H54 (cell line): ENCODE results near the gene KATNAL2.
A peak's percentile ranks its signal among the peaks of the same experiment; 100 is the strongest.

Experiments
- DNase-seq: peaks from one replicate; pipeline ENCODE4 v3.0.0; 2011; ENCODE audit warnings: low spot score, mixed read lengths; ENCODE audit not compliant: insufficient read length
- FAIRE-seq: peaks from 3 replicates; lab custom pipeline; 2011; peaks lifted over from hg19 to GRCh38; lab: Jason Lieb, UNC
- POLR2A ChIP-seq: IDR thresholded peaks from 2 replicates; pipeline ENCODE4 v1.6.1; 2011; ENCODE audit warnings: low read depth, mild to moderate bottlenecking, low read length

KATNAL2 gene

DNA sequence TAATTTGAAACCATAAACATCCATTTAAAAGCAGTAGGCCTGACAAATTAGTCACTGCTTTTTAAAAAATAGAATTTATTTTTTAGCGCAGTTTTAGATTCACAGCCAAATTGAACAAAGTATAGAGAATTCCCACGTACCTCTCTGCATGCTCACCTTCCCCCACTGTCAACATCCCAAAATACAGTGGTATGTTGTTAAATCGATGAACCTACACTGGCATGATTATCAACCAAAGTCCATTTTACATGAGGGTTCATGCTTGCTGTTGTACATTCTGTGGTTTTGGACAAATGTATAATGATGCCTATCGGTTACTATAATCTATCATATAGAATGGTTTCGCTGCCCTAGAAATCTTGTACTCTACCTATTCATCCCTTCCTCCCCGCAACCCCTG lies 123.6 kb downstream of the KATNAL2 start:
- no peak for TF ChIP-seq POLR2A
- no peak for DNase-seq
- FAIRE-seq, result no peak

DNA sequence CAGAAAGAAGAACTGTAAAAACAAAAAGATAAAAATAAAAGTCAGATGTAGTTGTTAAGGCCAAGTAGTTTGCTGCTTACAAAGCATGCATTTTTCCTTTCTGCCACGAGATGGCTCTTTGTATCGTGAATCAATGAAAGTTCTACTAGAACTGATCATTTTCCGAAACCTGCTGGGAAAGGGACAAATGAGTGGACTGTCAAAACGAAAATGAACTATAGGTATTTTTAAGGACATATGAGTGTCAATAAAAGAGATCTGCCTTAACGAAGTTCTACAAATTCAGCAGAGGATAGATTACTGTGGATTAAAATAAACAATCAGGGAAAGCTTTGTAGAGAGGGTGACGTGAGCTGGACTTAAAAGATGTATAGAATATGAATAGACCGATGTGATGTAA lies 133.1 kb downstream of the KATNAL2 start:
- FAIRE-seq, result peak; percentile 33
- no peak for TF ChIP-seq POLR2A
- no peak for DNase-seq

DNA sequence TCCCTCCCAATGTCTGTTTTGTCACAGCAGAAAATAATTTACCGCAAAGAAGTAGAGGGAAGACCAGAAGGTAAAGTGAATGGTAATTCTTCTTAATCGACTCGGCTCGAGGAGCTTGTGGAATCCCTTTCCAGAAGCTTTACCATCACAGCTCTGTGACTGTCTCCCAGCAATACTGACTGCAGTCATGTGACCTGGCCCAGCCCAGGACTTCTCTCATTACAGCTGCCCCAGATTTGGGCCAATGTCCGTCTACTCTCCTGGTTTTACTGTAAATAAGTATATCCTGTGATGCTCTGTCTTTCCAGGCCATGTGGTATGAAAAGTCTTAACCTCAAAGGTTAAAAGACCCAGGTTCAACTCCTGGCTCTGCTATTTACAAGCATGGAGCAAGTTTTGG lies 137.0 kb downstream of the KATNAL2 start:
- no peak for DNase-seq
- TF ChIP-seq POLR2A, result no peak
- no peak for FAIRE-seq

DNA sequence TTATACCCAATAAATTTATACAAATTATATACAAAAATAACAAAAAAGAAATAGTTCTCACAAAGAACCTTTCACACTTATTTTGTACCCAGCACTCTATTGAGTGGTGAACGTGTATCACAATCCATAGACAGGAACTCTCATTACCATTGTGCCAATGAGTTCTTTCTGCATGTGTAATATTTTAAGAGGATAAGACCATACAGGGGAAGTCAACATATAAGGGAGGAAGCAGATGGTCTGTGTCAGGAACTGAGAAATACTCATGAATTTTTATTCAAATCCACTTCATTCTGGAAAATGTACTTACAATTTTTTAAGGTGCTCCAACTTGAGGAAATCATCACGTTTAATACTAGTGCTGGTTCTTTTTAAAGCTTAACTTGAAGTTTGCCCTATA lies 145.1 kb downstream of the KATNAL2 start:
- FAIRE-seq (no peak), DNase-seq (no peak)
- TF ChIP-seq POLR2A, result no peak

DNA sequence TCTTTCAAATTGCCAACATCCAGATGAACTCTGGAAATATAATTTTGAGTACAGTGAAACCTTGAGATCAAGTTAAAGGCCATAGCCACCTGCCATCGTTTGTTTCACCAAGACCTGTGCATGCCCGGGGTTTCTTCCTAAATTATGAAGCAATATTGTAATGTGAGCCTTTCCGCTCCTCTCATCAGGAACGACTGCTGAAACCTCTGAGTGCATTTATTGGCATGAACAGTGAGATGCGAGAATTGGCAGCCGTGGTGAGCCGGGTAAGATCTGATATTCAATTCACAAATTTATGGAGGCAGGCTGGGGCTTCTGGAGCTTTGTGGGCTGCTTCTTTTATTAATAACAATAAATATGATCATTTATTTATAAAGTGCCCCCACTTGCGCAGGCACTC lies 145.7 kb downstream of the KATNAL2 start:
- FAIRE-seq, result no peak
- no peak for DNase-seq

DNA sequence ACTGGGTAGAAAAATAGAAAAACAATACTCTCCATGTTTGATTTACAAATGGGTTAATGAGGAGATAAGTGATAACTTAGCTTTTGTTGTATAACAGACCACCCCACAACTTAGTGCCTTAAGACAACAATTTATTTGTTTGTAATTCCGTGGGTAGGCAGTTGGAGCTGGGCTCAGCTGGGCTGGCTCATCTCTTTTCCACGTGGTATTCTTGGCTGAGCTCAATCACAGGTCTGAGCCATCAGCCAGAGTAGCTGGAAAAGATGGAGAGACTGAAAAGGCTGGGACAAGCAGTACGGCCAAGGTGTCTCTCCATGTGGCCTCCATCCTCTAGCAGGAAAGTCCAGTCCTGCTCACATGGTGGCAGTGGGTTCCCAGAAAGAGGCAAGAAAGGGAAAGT lies 150.2 kb downstream of the KATNAL2 start:
- FAIRE-seq, result no peak
- DNase-seq, result no peak
- no peak for TF ChIP-seq POLR2A

More for the DNA sequence above, 145.7 kb downstream of the KATNAL2 start:
- TF ChIP-seq POLR2A, result no peak

DNA sequence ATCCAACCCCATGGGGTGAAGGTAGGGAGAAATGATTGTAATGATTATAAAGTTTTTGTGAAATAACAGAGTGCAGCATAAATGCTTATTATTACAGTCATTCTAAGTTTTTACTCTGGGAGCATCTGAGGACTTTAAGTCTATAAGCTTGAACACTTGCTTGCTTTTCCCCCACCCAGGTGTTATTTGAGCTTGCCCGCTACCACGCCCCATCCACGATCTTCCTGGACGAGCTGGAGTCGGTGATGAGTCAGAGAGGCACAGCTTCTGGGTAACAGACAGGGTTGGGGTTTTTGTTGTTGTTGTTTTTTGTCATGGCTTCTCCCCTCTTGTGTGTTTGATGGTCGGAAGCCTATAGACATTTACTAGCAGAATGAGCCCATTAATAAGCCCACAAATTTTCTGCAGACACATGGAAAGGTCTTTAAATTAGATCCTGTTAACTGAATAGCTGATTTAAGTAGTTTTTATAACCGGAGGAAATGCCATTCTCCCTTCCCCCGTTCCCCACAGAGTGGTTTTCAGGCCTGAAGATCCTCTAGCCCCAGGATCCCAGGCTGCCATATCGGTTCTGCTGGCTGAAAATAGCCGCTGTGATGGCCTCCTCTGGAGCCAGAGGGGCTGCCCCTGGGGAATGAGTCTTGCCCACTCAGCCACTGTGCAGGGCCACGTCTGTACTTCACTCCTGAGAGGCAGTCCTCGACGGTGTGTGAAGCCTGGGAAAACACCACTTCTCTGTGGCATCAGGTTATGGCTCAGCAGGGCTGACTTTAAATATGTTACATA lies 157.9 kb downstream of the KATNAL2 start:
- peak; percentile 55 for FAIRE-seq
- TF ChIP-seq POLR2A, result no peak
- peak; percentile 45 for DNase-seq

DNA sequence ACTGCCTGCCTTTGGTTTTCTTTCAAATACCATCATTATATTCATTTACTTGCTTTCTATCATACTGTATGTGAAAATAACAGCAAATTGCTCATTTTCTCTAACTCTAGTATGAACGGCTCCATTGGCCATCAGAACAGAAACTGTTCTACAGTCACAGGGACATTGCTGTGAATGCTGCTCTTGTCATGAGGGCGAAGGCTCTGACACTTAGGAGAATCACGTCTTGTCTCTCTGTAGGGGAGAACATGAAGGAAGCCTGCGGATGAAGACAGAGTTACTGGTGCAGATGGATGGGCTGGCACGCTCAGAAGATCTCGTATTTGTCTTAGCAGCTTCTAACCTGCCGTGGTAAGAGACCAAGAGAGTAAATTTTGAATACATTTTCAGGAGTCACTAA lies 159.7 kb downstream of the KATNAL2 start:
- TF ChIP-seq POLR2A, result no peak
- DNase-seq (no peak), FAIRE-seq (no peak)

DNA sequence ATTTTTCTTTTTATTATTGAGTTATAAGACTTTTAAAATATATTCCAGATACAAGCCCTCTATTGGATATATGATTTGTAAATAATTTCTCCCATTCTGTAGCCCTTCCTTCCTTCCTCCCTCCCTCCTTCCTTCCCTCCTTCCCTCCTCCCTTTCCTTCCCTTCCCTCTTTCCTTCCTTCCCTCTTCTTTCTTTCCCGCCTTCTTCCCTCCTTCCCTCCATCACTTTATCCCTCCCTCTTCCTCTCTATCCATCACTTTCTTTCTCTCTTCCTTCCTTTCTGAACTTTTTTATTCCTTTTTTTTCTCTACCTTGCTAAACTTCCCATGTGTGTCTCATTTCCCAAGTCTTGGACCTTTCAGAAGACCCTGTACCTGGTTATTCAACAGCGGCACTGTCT lies 163.5 kb downstream of the KATNAL2 start:
- FAIRE-seq (no peak), DNase-seq (no peak)
- no peak for TF ChIP-seq POLR2A

DNA sequence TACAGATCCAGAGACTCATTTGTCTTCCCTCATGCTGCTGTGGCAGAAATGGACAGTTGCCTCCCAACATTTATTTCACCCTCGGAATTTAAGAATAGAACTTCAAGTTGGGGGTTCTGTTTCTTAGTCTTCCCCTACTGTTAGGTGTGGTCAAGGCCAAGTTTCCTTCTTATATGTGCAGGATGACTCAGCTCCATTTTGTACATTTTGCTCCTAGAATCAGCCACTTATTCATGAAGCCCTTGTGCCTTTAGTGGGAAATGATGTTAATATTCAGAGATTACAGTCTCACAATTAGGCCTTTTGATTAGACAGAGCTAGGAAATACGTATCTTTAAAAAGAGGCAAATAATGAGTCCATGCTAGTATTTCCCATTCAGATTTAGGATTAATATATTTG lies 164.2 kb downstream of the KATNAL2 start:
- no peak for TF ChIP-seq POLR2A
- no peak for FAIRE-seq
- no peak for DNase-seq

DNA sequence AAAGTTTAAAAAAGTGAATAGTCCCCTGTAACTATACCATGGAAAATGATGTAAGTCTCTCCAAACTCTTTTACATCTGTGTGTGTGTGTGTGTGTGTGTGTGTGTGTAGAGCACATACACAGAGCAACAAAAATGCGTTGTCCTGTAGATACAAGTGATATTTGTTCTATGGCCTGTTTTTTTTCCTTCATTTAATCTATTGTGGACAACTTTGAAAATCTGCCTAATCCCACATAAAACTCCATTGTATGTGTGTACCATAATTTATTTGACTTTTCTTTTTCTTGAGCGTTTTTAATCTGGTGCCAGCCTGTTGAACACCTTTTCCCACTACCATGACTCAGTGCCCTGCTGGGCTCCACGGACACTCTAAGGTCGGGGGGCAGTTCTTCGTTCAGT lies 170.3 kb downstream of the KATNAL2 start:
- no peak for FAIRE-seq
- no peak for TF ChIP-seq POLR2A
- no peak for DNase-seq

DNA sequence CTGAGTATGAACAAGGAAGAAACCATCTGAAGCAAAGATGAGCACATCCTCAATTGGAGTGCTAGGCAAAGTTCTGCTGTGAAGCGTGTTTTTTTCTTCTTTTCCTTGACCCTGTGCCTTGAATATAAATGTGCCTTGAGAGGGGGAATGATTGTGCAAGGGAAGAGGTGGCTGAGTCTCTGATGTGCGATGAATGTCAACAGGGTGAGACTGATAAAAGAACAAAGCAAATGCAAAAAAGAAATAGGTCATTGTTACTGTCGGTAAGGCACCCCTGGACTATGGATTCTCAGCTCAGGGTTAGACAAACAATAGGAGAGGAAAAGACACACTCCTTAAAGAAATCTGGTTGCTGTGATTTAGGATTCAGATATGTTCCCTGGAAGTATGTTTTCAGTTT lies 178.4 kb downstream of the KATNAL2 start:
- no peak for TF ChIP-seq POLR2A
- FAIRE-seq (no peak), DNase-seq (no peak)

DNA sequence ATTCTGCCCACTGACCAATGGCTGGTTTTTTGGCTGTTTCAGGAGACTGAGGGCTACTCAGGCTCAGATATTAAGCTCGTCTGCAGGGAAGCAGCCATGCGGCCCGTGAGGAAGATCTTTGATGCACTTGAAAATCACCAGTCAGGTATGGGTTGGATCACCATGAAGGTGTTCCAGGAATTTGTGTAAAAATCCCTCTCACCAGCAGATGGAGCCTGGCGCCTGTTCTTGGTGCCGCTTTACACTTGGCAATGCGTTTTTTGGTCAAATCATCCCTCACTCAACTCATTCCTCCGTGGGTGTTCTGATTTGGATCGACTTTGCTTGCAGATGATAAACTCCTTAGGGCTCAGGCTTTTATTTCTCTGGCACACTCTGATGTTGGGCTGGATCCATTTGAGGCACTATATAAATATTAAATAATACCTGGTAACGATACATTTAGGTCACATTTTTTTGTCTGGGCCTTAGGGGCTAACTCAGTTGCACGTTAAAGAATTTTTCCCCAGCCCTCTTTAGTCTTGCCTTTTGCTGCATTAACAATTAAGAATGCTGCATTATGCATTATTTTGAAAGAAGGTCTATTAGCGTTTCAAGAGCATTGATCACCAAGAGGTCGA lies 182.9 kb downstream of the KATNAL2 start:
- FAIRE-seq (no peak), DNase-seq (no peak)
- TF ChIP-seq POLR2A, result no peak

DNA sequence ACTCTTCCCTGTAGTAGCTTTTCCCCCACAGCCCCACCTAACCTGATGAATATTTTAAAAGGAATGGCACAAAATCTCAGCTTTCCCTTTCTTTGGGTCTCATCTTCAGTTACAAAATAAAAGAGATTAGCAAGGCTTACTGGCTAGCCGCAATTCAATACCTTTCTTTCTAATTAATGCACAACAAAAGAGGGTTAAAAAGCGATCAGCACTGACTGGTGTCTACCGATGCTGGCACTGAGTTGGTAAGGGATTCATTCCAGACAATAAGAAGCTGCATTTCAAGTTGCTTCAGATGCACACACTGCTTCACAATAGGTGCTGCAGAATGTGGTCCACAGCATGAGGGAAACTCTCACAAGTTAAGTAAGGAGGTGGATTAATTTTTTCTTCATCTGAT lies 191.0 kb downstream of the KATNAL2 start:
- no peak for DNase-seq
- TF ChIP-seq POLR2A, result no peak
- no peak for FAIRE-seq

DNA sequence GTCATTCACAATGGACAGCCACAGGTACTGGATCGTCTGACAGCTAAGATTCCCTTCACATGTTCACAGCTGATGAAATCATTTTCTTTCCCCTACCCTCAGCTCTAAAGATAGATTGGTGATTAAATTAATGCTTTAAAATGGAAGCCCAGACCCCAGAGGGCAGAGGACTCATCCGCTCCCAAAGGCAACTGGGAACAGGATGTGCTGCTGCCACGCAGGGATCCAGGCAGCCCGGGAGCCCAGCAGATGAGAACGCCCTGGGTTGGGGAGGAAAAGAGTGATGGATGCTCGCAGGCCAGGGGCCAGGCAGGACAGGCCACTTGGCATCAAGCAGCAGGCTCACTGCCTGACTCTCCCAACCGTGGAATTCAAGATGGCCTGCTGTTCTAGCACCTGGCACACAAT lies 191.6 kb downstream of the KATNAL2 start:
- no peak for DNase-seq
- no peak for FAIRE-seq
- no peak for TF ChIP-seq POLR2A
